Upper lobe of left lung (tissue), 6 donors: ENCODE measurements around the gene HDHD3. TPM values are rescaled to one million over a fixed set of nuclear protein-coding genes. Genes with fewer than 3 reads are reported as not detected.
A peak's percentile ranks its signal among the peaks of the same experiment; 100 is the strongest.

Source experiments
- ATAC-seq, 2 donors: fragments of 200-7000 bp; cut with Tn5 transposase; one replicate each; pipeline ENCODE4 v1.9.1; 2022; ENCODE audit warnings: mild to moderate bottlenecking in 2 of 2, moderate library complexity in 2 of 2; ENCODE audit not compliant: low FRiP score in 2 of 2
- DNase-seq, 2 donors: peaks; one replicate each; pipeline ENCODE4 v3.0.0-alpha.2; 2019 to 2020
- H3K27ac ChIP-seq, 4 donors: fragments of 200-600 bp; sonication (generic); one replicate each; pipeline ENCODE4 v1.5.1; 2016 to 2019
- H3K27me3 ChIP-seq, 4 donors: fragments of 200-600 bp; sonication (generic); one replicate each; pipeline ENCODE4 v1.5.1; 2017 to 2019
- H3K36me3 ChIP-seq, 4 donors: fragments of 200-600 bp; sonication (generic); one replicate each; pipeline ENCODE4 v1.5.1; 2016 to 2019
- H3K4me1 ChIP-seq, 4 donors: fragments of 200-600 bp; sonication (generic); one replicate each; pipeline ENCODE4 v1.5.1; 2018 to 2019
- H3K4me3 ChIP-seq, 4 donors: fragments of 200-600 bp; sonication (generic); one replicate each; pipeline ENCODE4 v1.5.1; 2017 to 2019; ENCODE audit warnings: mild to moderate bottlenecking in 2 of 4, moderate library complexity in 1 of 4
- H3K9me3 ChIP-seq, 4 donors: fragments of 200-600 bp; sonication (generic); one replicate each; pipeline ENCODE4 v1.5.1; 2018 to 2019
- EP300 ChIP-seq, 4 donors: sonication (generic); formaldehyde crosslinking; IDR thresholded peaks; one replicate each; pipeline ENCODE4 v1.5.1; 2017; ENCODE audit warnings: antibody characterized with exemption in 4 of 4, control low read depth in 2 of 4
- POLR2A ChIP-seq, 4 donors: fragments of 450-650 bp; IDR thresholded peaks; one replicate each; pipeline ENCODE4 v1.5.1; 2016 to 2017; ENCODE audit warnings: antibody characterized with exemption in 4 of 4, mild to moderate bottlenecking in 2 of 4
- POLR2AphosphoS5 ChIP-seq, 2 donors: sonication (generic); formaldehyde crosslinking; IDR thresholded peaks; one replicate each; pipeline ENCODE4 v1.5.1; 2017; ENCODE audit warnings: antibody characterized with exemption in 2 of 2
- WGBS, 2 donors: methylation state at CpG; one replicate each; pipeline ENCODE4 v1.1.5; 2017 to 2018; 5-methylcytosine and 5-hydroxymethylcytosine counted together
- total RNA-seq, 6 donors: library from RNA; depleted of rRNA in 4 of 6; stranded (reverse); fragments of >200 nt in 4 of 6; gene quantifications; one replicate each; pipeline versions ENCODE4 v1.1.0 to v1.2.1, GENCODE V29; 2016 to 2021
- TF ChIP-seq, protein P1 (sequence below), 6 experiments: fragments of 450-650 bp in 4 of 6; fragments of 200-600 bp in 2 of 6; sonication (generic) in 2 of 6; IDR thresholded peaks; one replicate each; pipeline ENCODE4 v1.5.1; 2016 to 2019; ENCODE audit warnings: antibody characterized with exemption in 6 of 6
- donor health status: DM: no; HTN: no; CAD: no; lungs with moderate emphysema.
- donor health status: DM: no; HTN: yes; CAD: no; lungs with severe emphysema.

HDHD3 gene
- 10 to 100 TPM; 12.0 to 25.8 (median 19.6) TPM for total RNA-seq

- peak; percentile 89 for DNase-seq
- 3% methylated on average over 34 to 60 of the region's 74 CpGs for WGBS, 2 donors
- TF ChIP-seq POLR2A (IDR thresholded peaks at IDR 0.05) (peak in 3 of 4 donors; percentile 48 to 87 (median 57)), EP300 (IDR thresholded peaks at IDR 0.05) (no peak), POLR2AphosphoS5 (IDR thresholded peaks at IDR 0.05) (peak; percentile 43 to 80)
- peak within 1 kb of the TSS; percentile 68 to 82 (median 76) for H3K4me3 ChIP-seq
- H3K27me3 ChIP-seq: no peaks in the 10 kb centered on the region
- peak; percentile 88 to 92 for ATAC-seq
- no peaks in the 10 kb centered on the region for H3K9me3 ChIP-seq
- peak within 1 kb of the TSS; percentile 85 to 90 (median 88) for H3K27ac ChIP-seq
- peaks cover 0 to 28% (median 15%) of the 10 kb centered on the region in 4 donors for H3K36me3 ChIP-seq
- peaks cover 4 to 20% (median 9%) of the 10 kb centered on the region in 4 donors for H3K4me1 ChIP-seq
These were observed at the start of gene HDHD3 for GRCh38 chr9:113376634-113377567. TSS of gene HDHD3 (minus strand) at chr9:113376986. CDS start at chr9:113374354, 2,632 bp downstream.

- Histone ChIP-seq H3K4me1 (no peaks in the 10 kb centered on the region), H3K27ac (no peak overlapping the region), H3K4me3 (no peak overlapping the region), H3K36me3 (no peaks in the 10 kb centered on the region), H3K9me3 (no peaks in the 10 kb centered on the region), H3K27me3 (no peaks in the 10 kb centered on the region)
- WGBS, 2 donors: 24 to 35% methylated on average over 2 of the region's 2 CpGs
- TF ChIP-seq POLR2AphosphoS5 (IDR thresholded peaks at IDR 0.05) (no peak), POLR2A (IDR thresholded peaks at IDR 0.05) (no peak), EP300 (IDR thresholded peaks at IDR 0.05) (no peak)
- TF ChIP-seq, protein P1, sequence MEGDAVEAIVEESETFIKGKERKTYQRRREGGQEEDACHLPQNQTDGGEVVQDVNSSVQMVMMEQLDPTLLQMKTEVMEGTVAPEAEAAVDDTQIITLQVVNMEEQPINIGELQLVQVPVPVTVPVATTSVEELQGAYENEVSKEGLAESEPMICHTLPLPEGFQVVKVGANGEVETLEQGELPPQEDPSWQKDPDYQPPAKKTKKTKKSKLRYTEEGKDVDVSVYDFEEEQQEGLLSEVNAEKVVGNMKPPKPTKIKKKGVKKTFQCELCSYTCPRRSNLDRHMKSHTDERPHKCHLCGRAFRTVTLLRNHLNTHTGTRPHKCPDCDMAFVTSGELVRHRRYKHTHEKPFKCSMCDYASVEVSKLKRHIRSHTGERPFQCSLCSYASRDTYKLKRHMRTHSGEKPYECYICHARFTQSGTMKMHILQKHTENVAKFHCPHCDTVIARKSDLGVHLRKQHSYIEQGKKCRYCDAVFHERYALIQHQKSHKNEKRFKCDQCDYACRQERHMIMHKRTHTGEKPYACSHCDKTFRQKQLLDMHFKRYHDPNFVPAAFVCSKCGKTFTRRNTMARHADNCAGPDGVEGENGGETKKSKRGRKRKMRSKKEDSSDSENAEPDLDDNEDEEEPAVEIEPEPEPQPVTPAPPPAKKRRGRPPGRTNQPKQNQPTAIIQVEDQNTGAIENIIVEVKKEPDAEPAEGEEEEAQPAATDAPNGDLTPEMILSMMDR (IDR thresholded peaks at IDR 0.05): no peak
- no peak for ATAC-seq
- no peak for DNase-seq
These were observed 48.3 kb upstream of the HDHD3 start for GRCh38 chr9:113425072-113425471.

DNA sequence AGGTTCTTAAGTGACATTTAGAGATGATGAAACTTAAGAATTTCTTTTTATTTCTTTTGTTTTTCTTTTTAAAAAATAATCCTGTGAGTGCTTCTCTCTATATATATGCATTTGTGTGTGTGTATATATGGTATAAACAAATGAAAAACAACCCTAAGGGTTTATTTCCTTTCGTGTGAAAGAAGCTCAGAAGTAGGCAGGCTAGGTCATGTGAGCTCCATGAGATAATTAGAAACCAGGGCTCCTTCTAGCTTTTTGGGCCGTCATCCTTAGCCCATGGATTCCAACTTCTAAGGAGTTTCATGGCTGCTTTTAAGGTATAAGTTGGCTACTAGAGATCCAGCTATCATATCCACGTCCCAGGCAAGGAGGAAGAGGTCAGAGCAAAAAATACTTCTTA lies 44.9 kb upstream of the HDHD3 start:
- Histone ChIP-seq H3K4me3 (no peak overlapping the region), H3K4me1 (no peaks in the 10 kb centered on the region), H3K27ac (no peak overlapping the region), H3K36me3 (no peaks in the 10 kb centered on the region), H3K9me3 (no peaks in the 10 kb centered on the region), H3K27me3 (no peaks in the 10 kb centered on the region)
- WGBS, 2 donors: 69 to 73% methylated on average over 3 of the region's 3 CpGs
- no peak for TF ChIP-seq EP300 (IDR thresholded peaks at IDR 0.05)
- no peak for TF ChIP-seq POLR2AphosphoS5 (IDR thresholded peaks at IDR 0.05)
- TF ChIP-seq, protein P1 (IDR thresholded peaks at IDR 0.05): no peak
- TF ChIP-seq POLR2A (IDR thresholded peaks at IDR 0.05): no peak
- ATAC-seq: no peak
- DNase-seq: no peak

DNA sequence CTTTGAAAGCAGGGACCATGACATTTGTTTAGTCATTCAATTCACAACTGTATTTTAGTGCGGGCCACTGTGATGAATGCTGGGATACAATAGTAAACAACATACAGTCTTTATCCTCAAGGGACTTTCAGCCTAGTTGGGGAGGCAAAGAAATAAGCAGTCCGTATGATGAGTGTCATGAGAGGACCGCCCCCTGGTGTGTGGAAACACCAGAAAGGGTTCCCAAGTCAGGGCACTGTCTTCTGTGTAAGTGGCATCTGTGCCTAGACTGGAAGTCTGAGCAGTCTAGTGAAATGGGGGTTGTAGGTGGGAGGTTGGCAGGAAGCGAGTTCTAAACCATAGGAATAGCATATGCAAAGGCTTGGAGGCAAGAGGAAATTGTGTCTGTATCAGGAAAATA lies 40.6 kb upstream of the HDHD3 start:
- Histone ChIP-seq H3K27me3 (no peaks in the 10 kb centered on the region), H3K4me3 (no peak overlapping the region), H3K27ac (no peak overlapping the region), H3K9me3 (no peaks in the 10 kb centered on the region), H3K36me3 (no peaks in the 10 kb centered on the region), H3K4me1 (no peaks in the 10 kb centered on the region)
- DNase-seq (no peak), ATAC-seq (no peak)
- WGBS, 2 donors: 77 to 82% methylated on average over 4 of the region's 4 CpGs
- no peak for TF ChIP-seq POLR2A (IDR thresholded peaks at IDR 0.05)
- TF ChIP-seq, protein P1 (IDR thresholded peaks at IDR 0.05): no peak
- TF ChIP-seq POLR2AphosphoS5 (IDR thresholded peaks at IDR 0.05): no peak
- TF ChIP-seq EP300 (IDR thresholded peaks at IDR 0.05): no peak

DNA sequence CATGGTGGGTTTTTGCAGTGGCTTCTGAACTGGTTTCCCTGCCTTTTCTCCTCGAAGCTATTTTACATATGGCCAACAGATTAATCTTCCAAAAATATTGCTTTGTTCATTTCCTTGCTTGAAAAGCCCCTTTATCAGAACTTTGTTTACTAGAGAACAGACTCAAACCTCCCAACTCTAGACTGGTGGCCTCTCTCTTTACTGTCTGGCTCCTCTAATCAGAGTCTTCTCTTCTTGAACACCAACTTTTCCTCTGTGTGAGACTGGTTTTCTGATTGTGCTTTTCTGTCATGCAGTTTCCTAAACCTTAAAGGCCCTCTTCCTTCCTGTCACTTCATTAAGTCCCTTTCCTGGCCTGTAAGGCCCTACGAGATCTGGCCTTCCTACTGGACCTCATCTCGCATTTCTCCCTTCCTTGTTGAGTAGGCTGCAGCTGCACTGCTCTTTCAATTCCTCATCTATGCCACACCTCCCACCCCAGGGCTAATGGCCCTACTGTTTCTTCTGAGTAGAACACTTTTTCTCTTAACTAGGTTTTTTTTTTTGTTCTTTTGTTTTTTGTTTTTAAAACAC lies 39.4 kb upstream of the HDHD3 start:
- 32 to 50% methylated on average over 3 of the region's 3 CpGs for WGBS, 2 donors
- H3K27ac ChIP-seq: peak overlapping the region in 2 of 4 donors; percentile 26 to 30

More for the DNA sequence above, 39.4 kb upstream of the HDHD3 start:
- ATAC-seq: peak in 1 of 2 donors; percentile 71
- Histone ChIP-seq H3K4me3 (no peak overlapping the region), H3K9me3 (no peaks in the 10 kb centered on the region), H3K36me3 (no peaks in the 10 kb centered on the region), H3K4me1 (peaks cover 4 to 7% (median 5%) of the 10 kb centered on the region in 4 donors), H3K27me3 (no peaks in the 10 kb centered on the region)
- TF ChIP-seq EP300 (IDR thresholded peaks at IDR 0.05) (no peak), POLR2A (IDR thresholded peaks at IDR 0.05) (no peak), POLR2AphosphoS5 (IDR thresholded peaks at IDR 0.05) (no peak)
- TF ChIP-seq, protein P1 (IDR thresholded peaks at IDR 0.05): no peak
- DNase-seq: no peak
